ENCODE measurements around the gene BTBD2.

- no peak for TF ChIP-seq EP300 (IDR thresholded peaks at IDR 0.05; ENCODE audit: borderline replicate concordance in 1 of 2, low read depth in 2 of 2, low read length in 2 of 2)
- no peak for TF ChIP-seq POLR2A (IDR thresholded peaks at IDR 0.05; ENCODE audit: control extremely low read depth in 1 of 2, low read depth in 2 of 2, low read length in 2 of 2)
- no peak for TF ChIP-seq EZH2 (IDR thresholded peaks at IDR 0.05; ENCODE audit: low read depth, low read length, severe bottlenecking)
- TF ChIP-seq, protein P1, sequence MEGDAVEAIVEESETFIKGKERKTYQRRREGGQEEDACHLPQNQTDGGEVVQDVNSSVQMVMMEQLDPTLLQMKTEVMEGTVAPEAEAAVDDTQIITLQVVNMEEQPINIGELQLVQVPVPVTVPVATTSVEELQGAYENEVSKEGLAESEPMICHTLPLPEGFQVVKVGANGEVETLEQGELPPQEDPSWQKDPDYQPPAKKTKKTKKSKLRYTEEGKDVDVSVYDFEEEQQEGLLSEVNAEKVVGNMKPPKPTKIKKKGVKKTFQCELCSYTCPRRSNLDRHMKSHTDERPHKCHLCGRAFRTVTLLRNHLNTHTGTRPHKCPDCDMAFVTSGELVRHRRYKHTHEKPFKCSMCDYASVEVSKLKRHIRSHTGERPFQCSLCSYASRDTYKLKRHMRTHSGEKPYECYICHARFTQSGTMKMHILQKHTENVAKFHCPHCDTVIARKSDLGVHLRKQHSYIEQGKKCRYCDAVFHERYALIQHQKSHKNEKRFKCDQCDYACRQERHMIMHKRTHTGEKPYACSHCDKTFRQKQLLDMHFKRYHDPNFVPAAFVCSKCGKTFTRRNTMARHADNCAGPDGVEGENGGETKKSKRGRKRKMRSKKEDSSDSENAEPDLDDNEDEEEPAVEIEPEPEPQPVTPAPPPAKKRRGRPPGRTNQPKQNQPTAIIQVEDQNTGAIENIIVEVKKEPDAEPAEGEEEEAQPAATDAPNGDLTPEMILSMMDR (IDR thresholded peaks at IDR 0.05; ENCODE audit: control extremely low read depth in 1 of 3, insufficient read depth in 1 of 3, low read depth in 1 of 3, low read length in 3 of 3): no peak
- TF ChIP-seq, protein P2, sequence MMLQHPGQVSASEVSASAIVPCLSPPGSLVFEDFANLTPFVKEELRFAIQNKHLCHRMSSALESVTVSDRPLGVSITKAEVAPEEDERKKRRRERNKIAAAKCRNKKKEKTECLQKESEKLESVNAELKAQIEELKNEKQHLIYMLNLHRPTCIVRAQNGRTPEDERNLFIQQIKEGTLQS (IDR thresholded peaks at IDR 0.05; ENCODE audit: insufficient read depth, low read depth, low read length): no peak
- no peak for TF ChIP-seq USF2 (IDR thresholded peaks at IDR 0.05; ENCODE audit: low read length)
- TF ChIP-seq JUN (IDR thresholded peaks at IDR 0.05; ENCODE audit: low read depth, low read length): no peak
- no peak for TF ChIP-seq KDM5A (IDR thresholded peaks at IDR 0.05; ENCODE audit: low read length)
These were observed 16.5 kb downstream of the BTBD2 start for GRCh38 chr19:1998712-1999708.
